Osteoblast (primary cell): ENCODE results near the gene WFIKKN1. TPM values are rescaled to one million over a fixed set of nuclear protein-coding genes. Genes with fewer than 3 reads are reported as not detected.
A peak's percentile ranks its signal among the peaks of the same experiment; 100 is the strongest.

Experiments used
- DNase-seq: peaks from one replicate; pipeline ENCODE4 v3.0.0; 2011; ENCODE audit warnings: low spot score, mixed read lengths; ENCODE audit not compliant: insufficient read length; ENCODE audit errors: missing footprints
- H2AFZ ChIP-seq: 2 replicates; pipeline ENCODE4 v1.6.0; 2011; ENCODE audit warnings: mild to moderate bottlenecking, low read length
- H3K27ac ChIP-seq: 2 replicates; pipeline ENCODE4 v1.5.1; 2011; ENCODE audit warnings: mild to moderate bottlenecking, low read depth, low read length, moderate library complexity
- H3K27me3 ChIP-seq: 2 replicates; pipeline ENCODE4 v1.6.0; 2012; ENCODE audit warnings: mild to moderate bottlenecking, control low read depth, inconsistent platforms, low read length, moderate library complexity; ENCODE audit not compliant: insufficient read depth
- H3K36me3 ChIP-seq: 2 replicates; pipeline ENCODE4 v1.5.1; 2011; ENCODE audit warnings: mild to moderate bottlenecking, low read length, control low read depth, moderate library complexity; ENCODE audit not compliant: insufficient read depth
- H3K4me1 ChIP-seq: 2 replicates; pipeline ENCODE4 v1.5.1; 2011; ENCODE audit warnings: mild to moderate bottlenecking, low read length, control low read depth, moderate library complexity; ENCODE audit not compliant: insufficient read depth
- H3K4me2 ChIP-seq: 2 replicates; pipeline ENCODE4 v1.6.0; 2011; ENCODE audit warnings: mild to moderate bottlenecking, low read length; ENCODE audit not compliant: insufficient read depth
- H3K4me3 ChIP-seq: fragments of 200-600 bp; sonication (generic); 3 replicates; pipeline ENCODE4 v1.5.1; 2012; ENCODE audit warnings: mild to moderate bottlenecking, low read length, inconsistent platforms; ENCODE audit not compliant: insufficient read depth
- H3K79me2 ChIP-seq: 2 replicates; pipeline ENCODE4 v1.6.0; 2012; ENCODE audit warnings: mild to moderate bottlenecking, low read length, control low read depth, inconsistent platforms; ENCODE audit not compliant: insufficient read depth
- H3K9me3 ChIP-seq: 2 replicates; pipeline ENCODE4 v1.5.1; 2011; ENCODE audit warnings: low read depth, low read length, control low read depth
- H4K20me1 ChIP-seq: 2 replicates; pipeline ENCODE4 v1.6.0; 2012; ENCODE audit warnings: mild to moderate bottlenecking, low read length, control low read depth; ENCODE audit not compliant: insufficient read depth
- CTCF ChIP-seq: IDR thresholded peaks from 2 replicates; pipeline ENCODE4 v1.5.1; 2011; ENCODE audit warnings: mild to moderate bottlenecking, low read depth, low read length, moderate library complexity; ENCODE audit errors: extremely low read depth
- total RNA-seq: library from RNA; depleted of rRNA; stranded (reverse); fragments of >200 nt; gene quantifications from 2 replicates; pipeline ENCODE4 v1.2.3, GENCODE V29; 2012

WFIKKN1 gene
- total RNA-seq, 1 donor, result 0.36 TPM

GRCh38 chr16:669666-670065 lies 38.9 kb downstream of the WFIKKN1 start:
- Histone ChIP-seq H3K4me3 (no peak overlapping the region), H3K27me3 (no peaks in the 10 kb centered on the region), H3K4me2 (peak overlapping the region; percentile 84), H3K4me1 (peaks cover 10% of the 10 kb centered on the region), H3K79me2 (peaks cover 35% of the 10 kb centered on the region), H4K20me1 (peaks cover 38% of the 10 kb centered on the region), H3K27ac (no peak overlapping the region), H2AFZ (no peak overlapping the region), H3K9me3 (no peaks in the 10 kb centered on the region), H3K36me3 (peaks cover 41% of the 10 kb centered on the region)
- DNase-seq, result no peak
- no peak for TF ChIP-seq CTCF

- H3K4me1 ChIP-seq, result peaks cover 10% of the 10 kb centered on the region
- H3K4me3 ChIP-seq, result no peak overlapping the region
- DNase-seq, result no peak
- H4K20me1 ChIP-seq, result peaks cover 44% of the 10 kb centered on the region
- no peak overlapping the region for H2AFZ ChIP-seq
- H3K36me3 ChIP-seq, result peaks cover 41% of the 10 kb centered on the region
- no peak overlapping the region for H3K27ac ChIP-seq
- H3K79me2 ChIP-seq, result peaks cover 35% of the 10 kb centered on the region
- H3K4me2 ChIP-seq, result no peak overlapping the region
- no peak for TF ChIP-seq CTCF
- no peaks in the 10 kb centered on the region for H3K9me3 ChIP-seq
- H3K27me3 ChIP-seq, result no peaks in the 10 kb centered on the region
Observed at GRCh38 chr16:670485-671352, 39.9 kb downstream of the WFIKKN1 start.

GRCh38 chr16:671353-672131 lies 40.8 kb downstream of the WFIKKN1 start:
- Histone ChIP-seq H3K4me1 (peaks cover 10% of the 10 kb centered on the region), H3K4me3 (no peak overlapping the region), H3K27me3 (no peaks in the 10 kb centered on the region), H2AFZ (no peak overlapping the region), H3K27ac (no peak overlapping the region), H3K79me2 (peaks cover 35% of the 10 kb centered on the region), H3K4me2 (no peak overlapping the region), H3K9me3 (no peaks in the 10 kb centered on the region), H4K20me1 (peaks cover 44% of the 10 kb centered on the region), H3K36me3 (peaks cover 41% of the 10 kb centered on the region)
- TF ChIP-seq CTCF, result no peak
- DNase-seq, result no peak

- no peak overlapping the region for H3K27ac ChIP-seq
- H3K36me3 ChIP-seq, result peaks cover 41% of the 10 kb centered on the region
- H3K27me3 ChIP-seq, result no peaks in the 10 kb centered on the region
- no peak overlapping the region for H3K4me3 ChIP-seq
- H3K4me1 ChIP-seq, result peaks cover 10% of the 10 kb centered on the region
- no peak overlapping the region for H3K4me2 ChIP-seq
- no peak overlapping the region for H2AFZ ChIP-seq
- no peak for DNase-seq
- TF ChIP-seq CTCF, result no peak
- no peaks in the 10 kb centered on the region for H3K9me3 ChIP-seq
- H4K20me1 ChIP-seq, result peaks cover 44% of the 10 kb centered on the region
- peaks cover 35% of the 10 kb centered on the region for H3K79me2 ChIP-seq
Observed at GRCh38 chr16:672371-672770, 41.6 kb downstream of the WFIKKN1 start.
